GM23338 (cell line): ENCODE results near the gene ROBO1. TPM values are rescaled to one million over a fixed set of nuclear protein-coding genes. Genes with fewer than 3 reads are reported as not detected.

ENCODE experiments used
- ATAC-seq: fragments of 200-7000 bp; cut with Tn5 transposase; 3 replicates; pipeline ENCODE4 v1.9.1; 2020
- DNase-seq: peaks from one replicate; pipeline ENCODE4 v3.0.0-alpha.2; 2015; ENCODE audit warnings: low spot score
- H2AFZ ChIP-seq: fragments of 200-600 bp; sonication (generic); 2 replicates; pipeline ENCODE4 v1.8.0; 2016; ENCODE audit warnings: antibody characterized with exemption, mild to moderate bottlenecking, moderate library complexity
- H3F3A ChIP-seq: fragments of 200-600 bp; sonication (generic); replicated peaks from 2 replicates; pipeline ENCODE4 v1.8.0; 2017; ENCODE audit warnings: antibody characterized with exemption, mixed run types, low read depth
- H3K27ac ChIP-seq: fragments of 200-600 bp; sonication (generic); 2 replicates; pipeline ENCODE4 v1.6.1; 2016; ENCODE audit warnings: low read depth
- H3K27me3 ChIP-seq: fragments of 200-600 bp; sonication (generic); 2 replicates; pipeline ENCODE4 v1.8.0; 2016; ENCODE audit warnings: mild to moderate bottlenecking, mixed run types, moderate library complexity; ENCODE audit not compliant: insufficient read depth
- H3K36me3 ChIP-seq: fragments of 200-600 bp; sonication (generic); 2 replicates; pipeline ENCODE4 v1.8.0; 2016; ENCODE audit warnings: mild to moderate bottlenecking; ENCODE audit not compliant: insufficient read depth
- H3K4me1 ChIP-seq: fragments of 200-600 bp; sonication (generic); 2 replicates; pipeline ENCODE4 v1.8.0; 2016; ENCODE audit warnings: mild to moderate bottlenecking, moderate library complexity; ENCODE audit not compliant: insufficient read depth
- H3K4me2 ChIP-seq: fragments of 200-600 bp; sonication (generic); 2 replicates; pipeline ENCODE4 v1.7.1; 2017; ENCODE audit warnings: mixed run types
- H3K4me3 ChIP-seq: fragments of 200-600 bp; sonication (generic); 2 replicates; pipeline ENCODE4 v1.6.1; 2016; ENCODE audit warnings: mixed run types
- H3K79me2 ChIP-seq: fragments of 200-600 bp; sonication (generic); replicated peaks from 2 replicates; pipeline ENCODE4 v1.8.0; 2017; ENCODE audit warnings: mild to moderate bottlenecking; ENCODE audit not compliant: insufficient read depth
- H3K9me2 ChIP-seq: fragments of 200-600 bp; sonication (generic); 2 replicates; pipeline ENCODE4 v1.8.0; 2017; ENCODE audit not compliant: insufficient read depth
- H4K20me1 ChIP-seq: fragments of 200-600 bp; sonication (generic); replicated peaks from 2 replicates; pipeline ENCODE4 v1.8.0; 2017; ENCODE audit warnings: mild to moderate bottlenecking; ENCODE audit not compliant: insufficient read depth
- H3K27ac Mint-ChIP-seq: 2 replicates; pipeline ENCODE4 v1.8.0; 2020; ENCODE audit warnings: inconsistent platforms, mild to moderate bottlenecking, moderate library complexity, mixed read lengths
- H3K27me3 Mint-ChIP-seq: 3 replicates; pipeline ENCODE4 v1.8.0; 2022; ENCODE audit warnings: low read depth, mild to moderate bottlenecking, moderate library complexity, mixed read lengths, inconsistent platforms; ENCODE audit not compliant: insufficient read depth, poor library complexity
- H3K36me3 Mint-ChIP-seq: 3 replicates; pipeline ENCODE4 v1.8.0; 2021; ENCODE audit warnings: low read depth, mild to moderate bottlenecking, inconsistent platforms, moderate library complexity, mixed read lengths
- H3K4me1 Mint-ChIP-seq: 3 replicates; pipeline ENCODE4 v1.8.0; 2020; ENCODE audit warnings: mild to moderate bottlenecking, inconsistent platforms, mixed read lengths
- H3K4me3 Mint-ChIP-seq: 3 replicates; pipeline ENCODE4 v1.8.0; 2021; ENCODE audit warnings: moderate library complexity, mild to moderate bottlenecking, inconsistent platforms, mixed read lengths
- H3K9me3 Mint-ChIP-seq: 3 replicates; pipeline ENCODE4 v1.8.0; 2020; ENCODE audit warnings: moderate library complexity, mild to moderate bottlenecking, inconsistent platforms, mixed read lengths
- CREB1 ChIP-seq: fragments of 250-450 bp; sonication (Bioruptor Pico); IDR thresholded peaks from 2 replicates; pipeline ENCODE4 v1.5.0; 2020; ENCODE audit warnings: low read depth, mild to moderate bottlenecking, moderate library complexity
- EZH2 ChIP-seq: fragments of 200-600 bp; sonication (generic); IDR thresholded peaks from one replicate; pipeline ENCODE4 v1.8.0; 2017; ENCODE audit warnings: antibody characterized with exemption, mild to moderate bottlenecking, low read depth; ENCODE audit not compliant: unreplicated experiment
- EZH2phosphoT487 ChIP-seq: fragments of 200-600 bp; sonication (generic); IDR thresholded peaks from one replicate; pipeline ENCODE4 v1.8.1; 2018; ENCODE audit warnings: antibody characterized with exemption; ENCODE audit not compliant: unreplicated experiment
- JUNB ChIP-seq: IDR thresholded peaks from one replicate; pipeline ENCODE4 v1.6.1; 2016; ENCODE audit warnings: antibody characterized with exemption; ENCODE audit not compliant: unreplicated experiment
- NANOG ChIP-seq: IDR thresholded peaks from 2 replicates; pipeline ENCODE4 v1.6.1; 2016; ENCODE audit warnings: antibody characterized with exemption, borderline replicate concordance
- POLR2AphosphoS5 ChIP-seq: IDR thresholded peaks from 2 replicates; pipeline ENCODE4 v1.6.1; 2016; ENCODE audit warnings: antibody characterized with exemption, low read depth
- STAT1 ChIP-seq: IDR thresholded peaks from one replicate; pipeline ENCODE4 v1.6.1; 2016; ENCODE audit warnings: antibody characterized with exemption; ENCODE audit not compliant: unreplicated experiment
- ZNF114 ChIP-seq: fragments of 250-450 bp; sonication (Bioruptor Pico); IDR thresholded peaks from 2 replicates; pipeline ENCODE4 v1.5.0; 2020; ENCODE audit warnings: mild to moderate bottlenecking, moderate library complexity
- ZNF331 ChIP-seq: fragments of 250-450 bp; sonication (Bioruptor Pico); IDR thresholded peaks from 2 replicates; pipeline ENCODE4 v1.5.0; 2020; ENCODE audit warnings: low read depth, mild to moderate bottlenecking, moderate library complexity
- polyA plus RNA-seq: library from polyadenylated mRNA; unstranded; fragments of >200 nt; fragmentation: Nextera tagmentation; extraction: Ambion mirVana; gene quantifications from 2 replicates; pipeline ENCODE4 v1.2.1, GENCODE V29; 2016
- total RNA-seq: library from RNA; depleted of rRNA; stranded (reverse); fragments of >200 nt; shearing (Covaris generic); gene quantifications from 2 replicates; pipeline ENCODE4 v1.2.3, GENCODE V29; 2014
- TF ChIP-seq, protein P1 (sequence below): IDR thresholded peaks from one replicate; pipeline ENCODE4 v1.6.1; 2018; ENCODE audit warnings: antibody characterized with exemption; ENCODE audit not compliant: unreplicated experiment
- TF ChIP-seq, protein P2 (sequence below): IDR thresholded peaks from 2 replicates; pipeline ENCODE4 v1.6.1; 2016; ENCODE audit warnings: antibody characterized with exemption
- TF ChIP-seq, protein P3 (sequence below), 2 experiments: fragments of 200-600 bp in 1 of 2; sonication (generic) in 1 of 2; conservative IDR thresholded peaks; 2 replicates each; pipeline versions ENCODE4 v1.5.1 to v1.6.1; 2016 to 2017; ENCODE audit warnings: antibody characterized with exemption in 2 of 2, low read depth in 2 of 2, mild to moderate bottlenecking in 2 of 2, moderate library complexity in 1 of 2
- TF ChIP-seq, protein P4 (sequence below): fragments of 250-450 bp; sonication (Bioruptor Pico); IDR thresholded peaks from 2 replicates; pipeline ENCODE4 v1.5.0; 2020; ENCODE audit warnings: mild to moderate bottlenecking, moderate library complexity

The ROBO1 gene
- total and polyA plus RNA-seq, 2 experiments from 2014 or later, result 19.2 to 78.3 TPM

DNA sequence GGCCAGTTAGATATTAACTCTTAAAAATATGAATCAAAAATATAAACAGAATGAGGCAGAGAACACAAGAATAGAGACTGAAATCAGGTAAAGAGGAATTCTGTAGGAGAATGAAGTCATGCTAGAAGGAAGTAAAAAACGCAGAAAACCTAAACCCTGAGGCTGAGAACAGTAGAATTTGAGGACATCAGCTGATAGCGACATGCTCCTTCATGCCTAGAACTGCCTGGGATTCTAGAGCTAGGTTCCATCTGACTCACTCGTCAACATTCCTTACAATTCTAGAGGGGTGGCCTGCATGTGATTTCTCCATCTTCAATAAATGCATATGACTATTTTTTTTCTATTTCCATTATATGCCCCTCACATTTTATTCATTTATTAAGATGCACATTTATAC is 343.0 kb downstream of the ROBO1 start:
- peak overlapping the region; percentile 21; the same call in 1 of the 2 replicates for H3K27ac Mint-ChIP-seq
- H3K4me3 Mint-ChIP-seq, result no peak overlapping the region
- H3K4me1 Mint-ChIP-seq, result no peaks in the 10 kb centered on the region
- H3K4me1 ChIP-seq, result no peaks in the 10 kb centered on the region
- no peaks in the 10 kb centered on the region for H3F3A ChIP-seq
- no peaks in the 10 kb centered on the region for H3K9me3 Mint-ChIP-seq
- H3K4me3 ChIP-seq, result no peak overlapping the region
- no peaks in the 10 kb centered on the region for H3K36me3 ChIP-seq
- DNase-seq, result no peak
- H3K4me2 ChIP-seq, result no peak overlapping the region
- no peak for ATAC-seq
- H3K27ac ChIP-seq, result no peak overlapping the region
- H2AFZ ChIP-seq, result no peak overlapping the region
- H4K20me1 ChIP-seq, result no peaks in the 10 kb centered on the region
- H3K27me3 Mint-ChIP-seq, result peaks cover under 1% of the 10 kb centered on the region
- no peaks in the 10 kb centered on the region for H3K36me3 Mint-ChIP-seq
- H3K9me2 ChIP-seq, result no peaks in the 10 kb centered on the region
- no peaks in the 10 kb centered on the region for H3K79me2 ChIP-seq
- TF ChIP-seq, protein P1, sequence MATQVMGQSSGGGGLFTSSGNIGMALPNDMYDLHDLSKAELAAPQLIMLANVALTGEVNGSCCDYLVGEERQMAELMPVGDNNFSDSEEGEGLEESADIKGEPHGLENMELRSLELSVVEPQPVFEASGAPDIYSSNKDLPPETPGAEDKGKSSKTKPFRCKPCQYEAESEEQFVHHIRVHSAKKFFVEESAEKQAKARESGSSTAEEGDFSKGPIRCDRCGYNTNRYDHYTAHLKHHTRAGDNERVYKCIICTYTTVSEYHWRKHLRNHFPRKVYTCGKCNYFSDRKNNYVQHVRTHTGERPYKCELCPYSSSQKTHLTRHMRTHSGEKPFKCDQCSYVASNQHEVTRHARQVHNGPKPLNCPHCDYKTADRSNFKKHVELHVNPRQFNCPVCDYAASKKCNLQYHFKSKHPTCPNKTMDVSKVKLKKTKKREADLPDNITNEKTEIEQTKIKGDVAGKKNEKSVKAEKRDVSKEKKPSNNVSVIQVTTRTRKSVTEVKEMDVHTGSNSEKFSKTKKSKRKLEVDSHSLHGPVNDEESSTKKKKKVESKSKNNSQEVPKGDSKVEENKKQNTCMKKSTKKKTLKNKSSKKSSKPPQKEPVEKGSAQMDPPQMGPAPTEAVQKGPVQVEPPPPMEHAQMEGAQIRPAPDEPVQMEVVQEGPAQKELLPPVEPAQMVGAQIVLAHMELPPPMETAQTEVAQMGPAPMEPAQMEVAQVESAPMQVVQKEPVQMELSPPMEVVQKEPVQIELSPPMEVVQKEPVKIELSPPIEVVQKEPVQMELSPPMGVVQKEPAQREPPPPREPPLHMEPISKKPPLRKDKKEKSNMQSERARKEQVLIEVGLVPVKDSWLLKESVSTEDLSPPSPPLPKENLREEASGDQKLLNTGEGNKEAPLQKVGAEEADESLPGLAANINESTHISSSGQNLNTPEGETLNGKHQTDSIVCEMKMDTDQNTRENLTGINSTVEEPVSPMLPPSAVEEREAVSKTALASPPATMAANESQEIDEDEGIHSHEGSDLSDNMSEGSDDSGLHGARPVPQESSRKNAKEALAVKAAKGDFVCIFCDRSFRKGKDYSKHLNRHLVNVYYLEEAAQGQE, result no peak
- TF ChIP-seq, protein P2, sequence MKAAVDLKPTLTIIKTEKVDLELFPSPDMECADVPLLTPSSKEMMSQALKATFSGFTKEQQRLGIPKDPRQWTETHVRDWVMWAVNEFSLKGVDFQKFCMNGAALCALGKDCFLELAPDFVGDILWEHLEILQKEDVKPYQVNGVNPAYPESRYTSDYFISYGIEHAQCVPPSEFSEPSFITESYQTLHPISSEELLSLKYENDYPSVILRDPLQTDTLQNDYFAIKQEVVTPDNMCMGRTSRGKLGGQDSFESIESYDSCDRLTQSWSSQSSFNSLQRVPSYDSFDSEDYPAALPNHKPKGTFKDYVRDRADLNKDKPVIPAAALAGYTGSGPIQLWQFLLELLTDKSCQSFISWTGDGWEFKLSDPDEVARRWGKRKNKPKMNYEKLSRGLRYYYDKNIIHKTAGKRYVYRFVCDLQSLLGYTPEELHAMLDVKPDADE, result no peak
- TF ChIP-seq ZNF114 (CRISPR knock-in tag), result no peak
- TF ChIP-seq EZH2, result no peak
- TF ChIP-seq, protein P3, sequence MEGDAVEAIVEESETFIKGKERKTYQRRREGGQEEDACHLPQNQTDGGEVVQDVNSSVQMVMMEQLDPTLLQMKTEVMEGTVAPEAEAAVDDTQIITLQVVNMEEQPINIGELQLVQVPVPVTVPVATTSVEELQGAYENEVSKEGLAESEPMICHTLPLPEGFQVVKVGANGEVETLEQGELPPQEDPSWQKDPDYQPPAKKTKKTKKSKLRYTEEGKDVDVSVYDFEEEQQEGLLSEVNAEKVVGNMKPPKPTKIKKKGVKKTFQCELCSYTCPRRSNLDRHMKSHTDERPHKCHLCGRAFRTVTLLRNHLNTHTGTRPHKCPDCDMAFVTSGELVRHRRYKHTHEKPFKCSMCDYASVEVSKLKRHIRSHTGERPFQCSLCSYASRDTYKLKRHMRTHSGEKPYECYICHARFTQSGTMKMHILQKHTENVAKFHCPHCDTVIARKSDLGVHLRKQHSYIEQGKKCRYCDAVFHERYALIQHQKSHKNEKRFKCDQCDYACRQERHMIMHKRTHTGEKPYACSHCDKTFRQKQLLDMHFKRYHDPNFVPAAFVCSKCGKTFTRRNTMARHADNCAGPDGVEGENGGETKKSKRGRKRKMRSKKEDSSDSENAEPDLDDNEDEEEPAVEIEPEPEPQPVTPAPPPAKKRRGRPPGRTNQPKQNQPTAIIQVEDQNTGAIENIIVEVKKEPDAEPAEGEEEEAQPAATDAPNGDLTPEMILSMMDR (conservative IDR thresholded peaks at IDR 0.05; ENCODE audit: low read depth in 2 of 2), result no peak
- no peak for TF ChIP-seq EZH2phosphoT487
- TF ChIP-seq NANOG, result no peak
- no peak for TF ChIP-seq JUNB
- no peak for TF ChIP-seq STAT1
- no peak for TF ChIP-seq POLR2AphosphoS5
- TF ChIP-seq ZNF331, result no peak
- TF ChIP-seq CREB1 (CRISPR knock-in tag), result no peak
- TF ChIP-seq, protein P4, sequence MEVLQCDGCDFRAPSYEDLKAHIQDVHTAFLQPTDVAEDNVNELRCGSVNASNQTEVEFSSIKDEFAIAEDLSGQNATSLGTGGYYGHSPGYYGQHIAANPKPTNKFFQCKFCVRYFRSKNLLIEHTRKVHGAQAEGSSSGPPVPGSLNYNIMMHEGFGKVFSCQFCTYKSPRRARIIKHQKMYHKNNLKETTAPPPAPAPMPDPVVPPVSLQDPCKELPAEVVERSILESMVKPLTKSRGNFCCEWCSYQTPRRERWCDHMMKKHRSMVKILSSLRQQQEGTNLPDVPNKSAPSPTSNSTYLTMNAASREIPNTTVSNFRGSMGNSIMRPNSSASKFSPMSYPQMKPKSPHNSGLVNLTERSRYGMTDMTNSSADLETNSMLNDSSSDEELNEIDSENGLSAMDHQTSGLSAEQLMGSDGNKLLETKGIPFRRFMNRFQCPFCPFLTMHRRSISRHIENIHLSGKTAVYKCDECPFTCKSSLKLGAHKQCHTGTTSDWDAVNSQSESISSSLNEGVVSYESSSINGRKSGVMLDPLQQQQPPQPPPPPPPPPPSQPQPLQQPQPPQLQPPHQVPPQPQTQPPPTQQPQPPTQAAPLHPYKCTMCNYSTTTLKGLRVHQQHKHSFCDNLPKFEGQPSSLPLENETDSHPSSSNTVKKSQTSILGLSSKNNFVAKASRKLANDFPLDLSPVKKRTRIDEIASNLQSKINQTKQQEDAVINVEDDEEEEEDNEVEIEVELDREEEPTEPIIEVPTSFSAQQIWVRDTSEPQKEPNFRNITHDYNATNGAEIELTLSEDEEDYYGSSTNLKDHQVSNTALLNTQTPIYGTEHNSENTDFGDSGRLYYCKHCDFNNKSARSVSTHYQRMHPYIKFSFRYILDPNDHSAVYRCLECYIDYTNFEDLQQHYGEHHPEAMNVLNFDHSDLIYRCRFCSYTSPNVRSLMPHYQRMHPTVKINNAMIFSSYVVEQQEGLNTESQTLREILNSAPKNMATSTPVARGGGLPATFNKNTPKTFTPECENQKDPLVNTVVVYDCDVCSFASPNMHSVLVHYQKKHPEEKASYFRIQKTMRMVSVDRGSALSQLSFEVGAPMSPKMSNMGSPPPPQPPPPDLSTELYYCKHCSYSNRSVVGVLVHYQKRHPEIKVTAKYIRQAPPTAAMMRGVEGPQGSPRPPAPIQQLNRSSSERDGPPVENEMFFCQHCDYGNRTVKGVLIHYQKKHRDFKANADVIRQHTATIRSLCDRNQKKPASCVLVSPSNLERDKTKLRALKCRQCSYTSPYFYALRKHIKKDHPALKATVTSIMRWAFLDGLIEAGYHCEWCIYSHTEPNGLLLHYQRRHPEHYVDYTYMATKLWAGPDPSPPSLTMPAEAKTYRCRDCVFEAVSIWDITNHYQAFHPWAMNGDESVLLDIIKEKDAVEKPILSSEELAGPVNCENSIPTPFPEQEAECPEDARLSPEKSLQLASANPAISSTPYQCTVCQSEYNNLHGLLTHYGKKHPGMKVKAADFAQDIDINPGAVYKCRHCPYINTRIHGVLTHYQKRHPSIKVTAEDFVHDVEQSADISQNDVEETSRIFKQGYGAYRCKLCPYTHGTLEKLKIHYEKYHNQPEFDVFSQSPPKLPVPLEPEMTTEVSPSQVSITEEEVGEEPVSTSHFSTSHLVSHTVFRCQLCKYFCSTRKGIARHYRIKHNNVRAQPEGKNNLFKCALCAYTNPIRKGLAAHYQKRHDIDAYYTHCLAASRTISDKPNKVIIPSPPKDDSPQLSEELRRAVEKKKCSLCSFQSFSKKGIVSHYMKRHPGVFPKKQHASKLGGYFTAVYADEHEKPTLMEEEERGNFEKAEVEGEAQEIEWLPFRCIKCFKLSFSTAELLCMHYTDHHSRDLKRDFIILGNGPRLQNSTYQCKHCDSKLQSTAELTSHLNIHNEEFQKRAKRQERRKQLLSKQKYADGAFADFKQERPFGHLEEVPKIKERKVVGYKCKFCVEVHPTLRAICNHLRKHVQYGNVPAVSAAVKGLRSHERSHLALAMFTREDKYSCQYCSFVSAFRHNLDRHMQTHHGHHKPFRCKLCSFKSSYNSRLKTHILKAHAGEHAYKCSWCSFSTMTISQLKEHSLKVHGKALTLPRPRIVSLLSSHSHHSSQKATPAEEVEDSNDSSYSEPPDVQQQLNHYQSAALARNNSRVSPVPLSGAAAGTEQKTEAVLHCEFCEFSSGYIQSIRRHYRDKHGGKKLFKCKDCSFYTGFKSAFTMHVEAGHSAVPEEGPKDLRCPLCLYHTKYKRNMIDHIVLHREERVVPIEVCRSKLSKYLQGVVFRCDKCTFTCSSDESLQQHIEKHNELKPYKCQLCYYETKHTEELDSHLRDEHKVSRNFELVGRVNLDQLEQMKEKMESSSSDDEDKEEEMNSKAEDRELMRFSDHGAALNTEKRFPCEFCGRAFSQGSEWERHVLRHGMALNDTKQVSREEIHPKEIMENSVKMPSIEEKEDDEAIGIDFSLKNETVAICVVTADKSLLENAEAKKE (CRISPR knock-in tag), result no peak
- no peaks in the 10 kb centered on the region for H3K27me3 ChIP-seq
